Measurements from ENCODE around the gene PYGO2. TPM values are rescaled to one million over a fixed set of nuclear protein-coding genes. Genes with fewer than 3 reads are reported as not detected.

Gene PYGO2
- total and polyA plus RNA-seq, 2 of the 8 experiments (the other 6 are each of a cell fraction or from before 2014, with no cell fraction given) = 31.0 to 31.6 TPM

GRCh38 chr1:154989195-154989860, 27.7 kb upstream of the PYGO2 start:
- no peak for DNase-seq (ENCODE audit: low read depth in 1 of 2, low spot score in 2 of 2)
- no peaks in the 10 kb centered on the region for H3K9me3 ChIP-seq (ENCODE audit: insufficient read depth in 2 of 2, low read depth in 1 of 2, low read length in 1 of 2)
- ChIA-PET POLR2A (ENCODE audit: partially characterized antibody) (interaction anchor here (2.0 to 42.8 kb wide), 4 partner anchors 6 to 31 kb away, joined by 5 to 702 read pairs (median 682); partner anchors contain the start of genes CKS1B, FLAD1, LENEP and PBXIP1), CTCF (ENCODE audit: partially characterized antibody) (interaction anchor here (0.9 to 2.0 kb wide), 9 partner anchors 12 to 83 kb away, joined by 3 to 8 read pairs (median 4); partner anchors contain the start of genes PBXIP1 and SHC1)
- no peak overlapping the region for H3K4me3 ChIP-seq (ENCODE audit: extremely low read depth in 1 of 4, insufficient read depth in 2 of 4, low read depth in 3 of 4, low read length in 4 of 4)
- peaks cover 15 to 22% of the 10 kb centered on the region in 2 experiments for H4K20me1 ChIP-seq (replicated peaks in 1 of 2; ENCODE audit: control insufficient read depth in 1 of 2, insufficient read depth in 2 of 2, low read length in 2 of 2)
- H2BK20ac ChIP-seq (ENCODE audit: low read length) = 0 out of 2 replicates have a peak overlapping the region, but pooled peaks have one; percentile 32
- H3K4ac ChIP-seq (replicated peaks; ENCODE audit: insufficient read length, low read depth, low read length) = no peak overlapping the region
- H3K4me1 ChIP-seq (replicated peaks in 1 of 4; ENCODE audit: control insufficient read depth in 3 of 4, insufficient read depth in 4 of 4, low read length in 3 of 4) = peaks cover 0 to 7% (median 3%) of the 10 kb centered on the region in 4 experiments; a peak in 3 of 7 replicates
- no peak overlapping the region for H3K18ac ChIP-seq (ENCODE audit: extremely low read depth, low read length)
- no peak overlapping the region for H2BK5ac ChIP-seq (ENCODE audit: low read depth, low read length)
- no peak overlapping the region for H2AFZ ChIP-seq (ENCODE audit: low read length)
- no peak overlapping the region for H2BK120ac ChIP-seq (replicated peaks; ENCODE audit: low read depth, low read length)
- H3K79me1 ChIP-seq (ENCODE audit: low read depth, low read length) = peaks cover 4% of the 10 kb centered on the region; the same call in 1 of the 2 replicates
- FAIRE-seq = no peak
- peaks cover 0 to 40% of the 10 kb centered on the region in 2 experiments; a peak in 3 of 4 replicates for H3K79me2 ChIP-seq (ENCODE audit: control insufficient read depth in 1 of 2, insufficient read depth in 2 of 2, low read length in 2 of 2)
- H4K5ac ChIP-seq (ENCODE audit: insufficient read length, low read depth, low read length) = no peak overlapping the region
- H3K14ac ChIP-seq (ENCODE audit: insufficient read length) = no peak overlapping the region
- no peak overlapping the region for H2BK15ac ChIP-seq (ENCODE audit: low read length)
- TF ChIP-seq POLR2AphosphoS5 (IDR thresholded peaks at IDR 0.05; ENCODE audit: low read depth, low read length) = peak; percentile 61
- TF ChIP-seq FOSL1 (IDR thresholded peaks at IDR 0.05; ENCODE audit: insufficient read depth, low read depth, low read length) = no peak
- TF ChIP-seq SRF (IDR thresholded peaks at IDR 0.05; ENCODE audit: low read depth, low read length) = no peak
- no peak for TF ChIP-seq PHF8 (conservative IDR thresholded peaks at IDR 0.05; ENCODE audit: low read depth, low read length)
- peak in 1 of 2 experiments; percentile 15; a peak in 1 of 3 replicates for TF ChIP-seq POLR2A (IDR thresholded peaks at IDR 0.05; ENCODE audit: control extremely low read depth in 1 of 2, low read depth in 2 of 2, low read length in 2 of 2)
- no peak for TF ChIP-seq CTBP2 (IDR thresholded peaks at IDR 0.05; ENCODE audit: borderline replicate concordance, insufficient read depth, insufficient read length, low read length)
- TF ChIP-seq TCF12 (IDR thresholded peaks at IDR 0.05; ENCODE audit: low read depth, low read length) = no peak
- no peak for TF ChIP-seq GABPA (IDR thresholded peaks at IDR 0.05; ENCODE audit: borderline replicate concordance, insufficient read depth, low read length)
- no peak for TF ChIP-seq POU5F1 (IDR thresholded peaks at IDR 0.05; ENCODE audit: low read depth, low read length)
- H3K27ac ChIP-seq (ENCODE audit: low read depth, low read length) = no peak overlapping the region
- no peak overlapping the region for H4K91ac ChIP-seq (replicated peaks; ENCODE audit: insufficient read length, low read length)
- H3K36me3 ChIP-seq (ENCODE audit: control insufficient read depth in 2 of 4, insufficient read depth in 4 of 4, low read length in 3 of 4) = peaks cover 13 to 47% (median 35%) of the 10 kb centered on the region in 4 experiments
- H3K23me2 ChIP-seq (ENCODE audit: low read depth, low read length) = no peaks in the 10 kb centered on the region; the same call in 1 of the 2 replicates
- H2BK12ac ChIP-seq (ENCODE audit: low read depth, low read length) = no peak overlapping the region
- no peak overlapping the region for H3K4me2 ChIP-seq (ENCODE audit: insufficient read depth in 1 of 2, low read depth in 2 of 2, low read length in 2 of 2)
- no peak overlapping the region for H3K23ac ChIP-seq (ENCODE audit: insufficient read length)
- no peak overlapping the region for H3K9ac ChIP-seq (replicated peaks in 1 of 4; ENCODE audit: extremely low read depth in 1 of 4, low read depth in 3 of 4, low read length in 3 of 4)
- H3K27me3 ChIP-seq (replicated peaks in 1 of 4; ENCODE audit: control insufficient read depth in 3 of 4, extremely low read depth in 1 of 4, insufficient read depth in 3 of 4, low read length in 3 of 4) = no peaks in the 10 kb centered on the region
- 82% methylated on average over 3 of the region's 3 CpGs; no CpG with 5 or more reads in 1 of the 2 experiments for WGBS, 2 experiments (ENCODE audit: extremely low coverage in 1 of 2, insufficient coverage in 1 of 2, insufficient read length in 1 of 2, insufficient replicate concordance in 2 of 2, low coverage in 1 of 2, low lambda C conversion rate in 2 of 2, missing lambda C conversion rate in 1 of 2)
- H2AK5ac ChIP-seq (ENCODE audit: low read depth, low read length) = no peak overlapping the region
- H4K8ac ChIP-seq (ENCODE audit: extremely low read depth, insufficient read depth, low read length) = no peak overlapping the region
- no peak overlapping the region for H3K56ac ChIP-seq (replicated peaks; ENCODE audit: insufficient read length, low read depth, low read length)

Data from H1 (cell line).